Hepatocyte (in vitro differentiated cells): ENCODE results near the gene SFRP4. TPM values are rescaled to one million over a fixed set of nuclear protein-coding genes. Genes with fewer than 3 reads are reported as not detected.

Experiments used
- DNase-seq: peaks from one replicate; pipeline ENCODE4 v3.0.0-alpha.2; 2016; ENCODE audit warnings: low spot score
- H2AFZ ChIP-seq: fragments of 200-600 bp; sonication (generic); 2 replicates; pipeline ENCODE4 v1.6.0; 2016; ENCODE audit warnings: antibody characterized with exemption, mild to moderate bottlenecking
- H3K27ac ChIP-seq: fragments of 200-600 bp; sonication (generic); 2 replicates; pipeline ENCODE4 v1.5.1; 2016; ENCODE audit warnings: mild to moderate bottlenecking
- H3K27me3 ChIP-seq: fragments of 200-600 bp; sonication (generic); 2 replicates; pipeline ENCODE4 v1.6.1; 2016
- H3K36me3 ChIP-seq: fragments of 200-600 bp; sonication (generic); replicated peaks from 2 replicates; pipeline ENCODE4 v1.5.1; 2016; ENCODE audit warnings: low read depth; ENCODE audit not compliant: insufficient read depth
- H3K4me1 ChIP-seq: fragments of 200-600 bp; sonication (generic); 2 replicates; pipeline ENCODE4 v1.5.1; 2016; ENCODE audit warnings: mild to moderate bottlenecking, moderate library complexity; ENCODE audit not compliant: insufficient read depth
- H3K4me2 ChIP-seq: fragments of 200-600 bp; sonication (generic); 2 replicates; pipeline ENCODE4 v1.6.0; 2016
- H3K4me3 ChIP-seq: fragments of 200-600 bp; sonication (generic); 2 replicates; pipeline ENCODE4 v1.5.1; 2016; ENCODE audit warnings: mild to moderate bottlenecking
- H3K79me2 ChIP-seq: fragments of 200-600 bp; sonication (generic); 2 replicates; pipeline ENCODE4 v1.6.0; 2017; ENCODE audit warnings: mild to moderate bottlenecking
- H3K9me2 ChIP-seq: fragments of 200-600 bp; sonication (generic); replicated peaks from 2 replicates; pipeline ENCODE4 v1.6.0; 2017; ENCODE audit warnings: mild to moderate bottlenecking; ENCODE audit not compliant: insufficient read depth
- H3K9me3 ChIP-seq: fragments of 200-600 bp; sonication (generic); 2 replicates; pipeline ENCODE4 v1.5.1; 2016; ENCODE audit warnings: low read depth, mild to moderate bottlenecking
- H4K20me1 ChIP-seq: fragments of 200-600 bp; sonication (generic); 2 replicates; pipeline ENCODE4 v1.6.0; 2016; ENCODE audit warnings: mild to moderate bottlenecking; ENCODE audit not compliant: insufficient read depth, poor library complexity, severe bottlenecking
- CTCF ChIP-seq: fragments of 200-600 bp; sonication (generic); IDR thresholded peaks from 2 replicates; pipeline ENCODE4 v1.5.1; 2016; ENCODE audit warnings: antibody characterized with exemption, mild to moderate bottlenecking; ENCODE audit not compliant: poor library complexity
- EZH2 ChIP-seq: fragments of 200-600 bp; sonication (generic); IDR thresholded peaks from 2 replicates; pipeline ENCODE4 v1.6.1; 2016; ENCODE audit warnings: antibody characterized with exemption, mild to moderate bottlenecking, borderline replicate concordance
- EZH2phosphoT487 ChIP-seq: fragments of 200-600 bp; sonication (generic); IDR thresholded peaks from one replicate; pipeline ENCODE4 v1.6.1; 2018; ENCODE audit warnings: antibody characterized with exemption, mild to moderate bottlenecking, low read depth, moderate library complexity; ENCODE audit not compliant: unreplicated experiment, severe bottlenecking
- WGBS: methylation state at CpG from one replicate; pipeline ENCODE4 v1.1.6; 2016; ENCODE audit warnings: low lambda C conversion rate; ENCODE audit errors: missing lambda C conversion rate; 5-methylcytosine and 5-hydroxymethylcytosine counted together
- polyA plus RNA-seq: library from polyadenylated mRNA; unstranded; fragments of >200 nt; fragmentation: Nextera tagmentation; extraction: Ambion mirVana; gene quantifications from 2 replicates; pipeline ENCODE4 v1.2.1, GENCODE V29; 2016
- total RNA-seq: library from RNA; depleted of rRNA; stranded (reverse); fragments of >200 nt; gene quantifications from 2 replicates; pipeline ENCODE4 v1.2.3, GENCODE V29; 2014

Gene SFRP4
- total and polyA plus RNA-seq, 2 experiments from 2014 or later: 1.1 to 1.3 TPM

- peaks cover 27% of the 10 kb centered on the region for H3K27me3 ChIP-seq
- no peak for TF ChIP-seq EZH2
- no peak for TF ChIP-seq CTCF
- no peak for TF ChIP-seq EZH2phosphoT487
- H3K9me2 ChIP-seq: no peaks in the 10 kb centered on the region
- no peak overlapping the region for H3K4me2 ChIP-seq
- no peak overlapping the region for H3K27ac ChIP-seq
- no peaks in the 10 kb centered on the region for H3K9me3 ChIP-seq
- no peaks in the 10 kb centered on the region for H3K4me1 ChIP-seq
- no peaks in the 10 kb centered on the region for H4K20me1 ChIP-seq
- WGBS: 87% methylated on average over 1 of the region's 1 CpG
- H2AFZ ChIP-seq: no peak overlapping the region
- H3K79me2 ChIP-seq: no peaks in the 10 kb centered on the region
- H3K4me3 ChIP-seq: no peak overlapping the region
- no peaks in the 10 kb centered on the region for H3K36me3 ChIP-seq
- no peak for DNase-seq
Measured at GRCh38 chr7:37923996-37924395, 7.4 kb upstream of the SFRP4 start.

- Histone ChIP-seq H2AFZ (no peak overlapping the region), H3K27ac (no peak overlapping the region), H3K9me2 (no peaks in the 10 kb centered on the region), H4K20me1 (no peaks in the 10 kb centered on the region), H3K79me2 (no peaks in the 10 kb centered on the region), H3K27me3 (peaks cover 44% of the 10 kb centered on the region), H3K4me3 (no peak overlapping the region), H3K36me3 (no peaks in the 10 kb centered on the region), H3K9me3 (no peaks in the 10 kb centered on the region), H3K4me2 (peak overlapping the region; percentile 97), H3K4me1 (no peaks in the 10 kb centered on the region)
- WGBS: 72% methylated on average over 4 of the region's 4 CpGs
- DNase-seq: no peak
- TF ChIP-seq CTCF: no peak
- no peak for TF ChIP-seq EZH2phosphoT487
- TF ChIP-seq EZH2: no peak
Measured at GRCh38 chr7:37921876-37922275, 5.3 kb upstream of the SFRP4 start.

GRCh38 chr7:37920849-37921805 is 4.5 kb upstream of the SFRP4 start:
- peak overlapping the region; percentile 90 for H2AFZ ChIP-seq
- peak overlapping the region; percentile 48 for H3K4me3 ChIP-seq
- H3K27ac ChIP-seq: peak overlapping the region; percentile 37
- WGBS: 1% methylated on average over 61 of the region's 63 CpGs
- no peaks in the 10 kb centered on the region for H3K36me3 ChIP-seq
- H3K9me2 ChIP-seq: no peaks in the 10 kb centered on the region
- TF ChIP-seq EZH2 (no peak), CTCF (no peak), EZH2phosphoT487 (no peak)
- H3K79me2 ChIP-seq: no peaks in the 10 kb centered on the region
- H3K4me2 ChIP-seq: peak overlapping the region; percentile 97
- H3K4me1 ChIP-seq: no peaks in the 10 kb centered on the region
- no peaks in the 10 kb centered on the region for H3K9me3 ChIP-seq
- no peaks in the 10 kb centered on the region for H4K20me1 ChIP-seq
- peaks cover 51% of the 10 kb centered on the region for H3K27me3 ChIP-seq
- peak; percentile 63 for DNase-seq
